ENCODE results near the gene DTNB.

DTNB gene

GRCh38 chr2:25497918-25498407 is 175.4 kb downstream of the DTNB start:
- TF ChIP-seq GATA2 (IDR thresholded peaks at IDR 0.05; ENCODE audit: low read depth, low read length) (no peak), GATA3 (IDR thresholded peaks at IDR 0.05; ENCODE audit: low read depth, low read length) (no peak)

GRCh38 chr2:25497229-25497917 is 176.0 kb downstream of the DTNB start:
- TF ChIP-seq GATA2 (IDR thresholded peaks at IDR 0.05; ENCODE audit: low read depth, low read length) (no peak), GATA3 (IDR thresholded peaks at IDR 0.05; ENCODE audit: low read depth, low read length) (no peak)

- no peak for TF ChIP-seq GATA2 (IDR thresholded peaks at IDR 0.05; ENCODE audit: low read depth, low read length)
- no peak for TF ChIP-seq GATA3 (IDR thresholded peaks at IDR 0.05; ENCODE audit: low read depth, low read length)
Measured at GRCh38 chr2:25494616-25495015, 178.8 kb downstream of the DTNB start.

GRCh38 chr2:25493207-25493606 is 180.2 kb downstream of the DTNB start:
- no peak for TF ChIP-seq GATA3 (IDR thresholded peaks at IDR 0.05; ENCODE audit: low read depth, low read length)
- TF ChIP-seq GATA2 (IDR thresholded peaks at IDR 0.05; ENCODE audit: low read depth, low read length) = no peak

- no peak for TF ChIP-seq GATA3 (IDR thresholded peaks at IDR 0.05; ENCODE audit: low read depth, low read length)
- no peak for TF ChIP-seq GATA2 (IDR thresholded peaks at IDR 0.05; ENCODE audit: low read depth, low read length)
Measured at GRCh38 chr2:25492726-25493125, 180.7 kb downstream of the DTNB start.

- TF ChIP-seq GATA2 (IDR thresholded peaks at IDR 0.05; ENCODE audit: low read depth, low read length) (no peak), GATA3 (IDR thresholded peaks at IDR 0.05; ENCODE audit: low read depth, low read length) (no peak)
Measured at GRCh38 chr2:25491966-25492532, 181.3 kb downstream of the DTNB start.

- TF ChIP-seq GATA3 (IDR thresholded peaks at IDR 0.05; ENCODE audit: low read depth, low read length) = no peak
- TF ChIP-seq GATA2 (IDR thresholded peaks at IDR 0.05; ENCODE audit: low read depth, low read length) = no peak
Measured at GRCh38 chr2:25491003-25491696, 182.2 kb downstream of the DTNB start.

GRCh38 chr2:25490217-25490616 is 183.2 kb downstream of the DTNB start:
- TF ChIP-seq GATA3 (IDR thresholded peaks at IDR 0.05; ENCODE audit: low read depth, low read length) = no peak
- no peak for TF ChIP-seq GATA2 (IDR thresholded peaks at IDR 0.05; ENCODE audit: low read depth, low read length)

- TF ChIP-seq GATA3 (IDR thresholded peaks at IDR 0.05; ENCODE audit: low read depth, low read length) (no peak), GATA2 (IDR thresholded peaks at IDR 0.05; ENCODE audit: low read depth, low read length) (no peak)
Measured at GRCh38 chr2:25489631-25490030, 183.7 kb downstream of the DTNB start.

- no peak for TF ChIP-seq GATA2 (IDR thresholded peaks at IDR 0.05; ENCODE audit: low read depth, low read length)
- TF ChIP-seq GATA3 (IDR thresholded peaks at IDR 0.05; ENCODE audit: low read depth, low read length) = no peak
Measured at GRCh38 chr2:25483607-25484266, 189.6 kb downstream of the DTNB start.

GRCh38 chr2:25482341-25482740 is 191.0 kb downstream of the DTNB start:
- TF ChIP-seq GATA3 (IDR thresholded peaks at IDR 0.05; ENCODE audit: low read depth, low read length) (no peak), GATA2 (IDR thresholded peaks at IDR 0.05; ENCODE audit: low read depth, low read length) (no peak)

- TF ChIP-seq GATA2 (IDR thresholded peaks at IDR 0.05; ENCODE audit: low read depth, low read length) (no peak), GATA3 (IDR thresholded peaks at IDR 0.05; ENCODE audit: low read depth, low read length) (no peak)
Measured at GRCh38 chr2:25481381-25482300, 191.7 kb downstream of the DTNB start.

GRCh38 chr2:25480561-25480960 is 192.8 kb downstream of the DTNB start:
- TF ChIP-seq GATA3 (IDR thresholded peaks at IDR 0.05; ENCODE audit: low read depth, low read length) (no peak), GATA2 (IDR thresholded peaks at IDR 0.05; ENCODE audit: low read depth, low read length) (no peak)
